Left renal pelvis (tissue), 4 donors: ENCODE results near the gene HDGFL3. TPM values are rescaled to one million over a fixed set of nuclear protein-coding genes. Genes with fewer than 3 reads are reported as not detected.
"Not testable (repeated sequence)": the region's sequence is repeated elsewhere in the genome, so short reads cannot be mapped to it uniquely, and the experiment has no call there.

Experiments
- DNase-seq, 4 donors: peaks; one replicate each; pipeline ENCODE4 v3.0.0-alpha.2; 2013; ENCODE audit warnings: low read depth in 4 of 4, low spot score in 3 of 4
- polyA plus RNA-seq, 4 donors: library from polyadenylated mRNA; unstranded; fragments of 120-200 nt; gene quantifications; one replicate each; pipeline ENCODE4 v1.2.1, GENCODE V29; 2013; ENCODE audit not compliant: insufficient read length in 4 of 4

Gene HDGFL3
- polyA plus RNA-seq, 4 donors, result 87.7 to 103 (median 94.6) TPM

- DNase-seq, result no peak
Observed at GRCh38 chr15:83106994-83107840, 100.4 kb downstream of the HDGFL3 start, which contains the start of gene TM6SF1. Gene TM6SF1, plus strand, starts transcription at chr15:83107645. Its CDS starts 36 bp downstream, at chr15:83107681.

- no peak for DNase-seq
Observed at GRCh38 chr15:83105440-83105839, 102.2 kb downstream of the HDGFL3 start.

- DNase-seq, result no peak
Observed at GRCh38 chr15:83104141-83104540, 103.5 kb downstream of the HDGFL3 start.

GRCh38 chr15:83102346-83102745 is 105.3 kb downstream of the HDGFL3 start:
- DNase-seq, result no peak

GRCh38 chr15:83100097-83100646 is 107.5 kb downstream of the HDGFL3 start:
- no peak for DNase-seq

- no peak for DNase-seq
Observed at GRCh38 chr15:83099290-83099689, 108.3 kb downstream of the HDGFL3 start.

- DNase-seq, result no peak
Observed at GRCh38 chr15:83098079-83098478, 109.5 kb downstream of the HDGFL3 start.

GRCh38 chr15:83094583-83094982 is 113.0 kb downstream of the HDGFL3 start:
- DNase-seq, result no peak

- DNase-seq, result no peak
Observed at GRCh38 chr15:83092309-83092976, 115.2 kb downstream of the HDGFL3 start.

- DNase-seq, result not testable (repeated sequence)
Observed at GRCh38 chr15:83091965-83092308, 115.7 kb downstream of the HDGFL3 start.

- no peak for DNase-seq
Observed at GRCh38 chr15:83090465-83090864, 117.2 kb downstream of the HDGFL3 start.

- no peak for DNase-seq
Observed at GRCh38 chr15:83088876-83089275, 118.7 kb downstream of the HDGFL3 start.

- DNase-seq, result no peak
Observed at GRCh38 chr15:83087576-83087975, 120.0 kb downstream of the HDGFL3 start.

GRCh38 chr15:83085864-83086552 is 121.6 kb downstream of the HDGFL3 start:
- not testable (repeated sequence) for DNase-seq

- not testable (repeated sequence) for DNase-seq
Observed at GRCh38 chr15:83085461-83085860, 122.2 kb downstream of the HDGFL3 start.

GRCh38 chr15:83082730-83083386 is 124.8 kb downstream of the HDGFL3 start:
- DNase-seq, result no peak

GRCh38 chr15:83081256-83082014 is 126.2 kb downstream of the HDGFL3 start:
- no peak for DNase-seq

- DNase-seq, result no peak
Observed at GRCh38 chr15:83078712-83079111, 128.9 kb downstream of the HDGFL3 start.
